Activated naive CD4-positive, alpha-beta T cell treated with anti-CD3 and anti-CD28 coated beads, Interleukin-2, amount 50 U/mL, for 72 hours (primary cell): ENCODE data around the gene ABHD18. TPM values are rescaled to one million over a fixed set of nuclear protein-coding genes. Genes with fewer than 3 reads are reported as not detected.
"Not testable (repeated sequence)": the region's sequence is repeated elsewhere in the genome, so short reads cannot be mapped to it uniquely, and the experiment has no call there.

ENCODE experiments used
- ATAC-seq, 2 donors: fragments of 150-1000 bp; cut with Tn5 transposase; 2 replicates each; pipeline ENCODE4 v1.10.0; 2021; ENCODE audit warnings: mild to moderate bottlenecking in 2 of 2, moderate library complexity in 2 of 2
- DNase-seq, 2 donors: peaks; one replicate each; pipeline ENCODE4 v3.0.0; 2021 to 2022; ENCODE audit warnings: low spot score in 2 of 2
- H3K27ac Mint-ChIP-seq, 2 donors: one replicate each; pipeline ENCODE4 v1.8.0; 2022; ENCODE audit warnings: mild to moderate bottlenecking in 2 of 2, mixed read lengths in 2 of 2
- H3K36me3 Mint-ChIP-seq, 2 donors: one replicate each; pipeline ENCODE4 v1.8.0; 2022; ENCODE audit warnings: mixed read lengths in 2 of 2
- H3K9me3 Mint-ChIP-seq, 2 donors: one replicate each; pipeline ENCODE4 v1.8.0; 2022; ENCODE audit warnings: mixed read lengths in 2 of 2
- total RNA-seq, 2 donors: library from RNA; stranded (reverse); gene quantifications; one replicate each; pipeline ENCODE4 v1.2.3, GENCODE V29; 2022

ABHD18 gene
- total RNA-seq = 10 to 100 TPM; 22.7 to 28.7 TPM

- DNase-seq (peak; percentile 98 to 99), ATAC-seq (peak; percentile 96 to 97)
- Mint-ChIP-seq H3K36me3 (peaks cover 13 to 18% of the 10 kb centered on the region in 2 donors), H3K27ac (peak within 1 kb of the TSS; percentile 97 to 99), H3K9me3 (no peaks in the 10 kb centered on the region)
Measured at GRCh38 chr4:127965062-127965802, at the start of gene ABHD18, which contains the start of gene MFSD8. Gene ABHD18 (plus strand): TSS chr4:127965406. CDS start chr4:127982956, 17,550 bp downstream. Gene MFSD8 (minus strand): TSS chr4:127965173. CDS start chr4:127965133, 40 bp downstream.

GRCh38 chr4:127916512-127916911 is 48.7 kb upstream of the ABHD18 start:
- Mint-ChIP-seq H3K9me3 (no peaks in the 10 kb centered on the region), H3K27ac (no peak overlapping the region), H3K36me3 (no peaks in the 10 kb centered on the region)
- DNase-seq (no peak), ATAC-seq (no peak)

- H3K9me3 Mint-ChIP-seq = no peaks in the 10 kb centered on the region
- DNase-seq (no peak), ATAC-seq (no peak)
- no peaks in the 10 kb centered on the region for H3K36me3 Mint-ChIP-seq
- H3K27ac Mint-ChIP-seq = no peak overlapping the region
Measured at GRCh38 chr4:127917151-127917550, 48.1 kb upstream of the ABHD18 start.

GRCh38 chr4:127920521-127920920 is 44.7 kb upstream of the ABHD18 start:
- ATAC-seq (no peak), DNase-seq (no peak)
- H3K27ac Mint-ChIP-seq = no peak overlapping the region
- peaks cover 0 to 4% of the 10 kb centered on the region in 2 donors for H3K9me3 Mint-ChIP-seq
- peaks cover 0 to 5% of the 10 kb centered on the region in 2 donors for H3K36me3 Mint-ChIP-seq

GRCh38 chr4:127922226-127922625 is 43.0 kb upstream of the ABHD18 start:
- Mint-ChIP-seq H3K36me3 (peaks cover 0 to 8% of the 10 kb centered on the region in 2 donors), H3K27ac (no peak overlapping the region), H3K9me3 (peaks cover 0 to 7% of the 10 kb centered on the region in 2 donors)
- ATAC-seq = no peak
- DNase-seq = no peak

- H3K27ac Mint-ChIP-seq = not testable (repeated sequence)
Measured at GRCh38 chr4:127925720-127926119, 39.5 kb upstream of the ABHD18 start.

GRCh38 chr4:127930175-127930574 is 35.0 kb upstream of the ABHD18 start:
- Mint-ChIP-seq H3K9me3 (peaks cover 0 to 7% of the 10 kb centered on the region in 2 donors), H3K36me3 (peaks cover 0 to 7% of the 10 kb centered on the region in 2 donors), H3K27ac (no peak overlapping the region)
- no peak for ATAC-seq
- no peak for DNase-seq

More at GRCh38 chr4:127925720-127926119, 39.5 kb upstream of the ABHD18 start:
- not testable (repeated sequence) for DNase-seq, ATAC-seq, H3K9me3 Mint-ChIP-seq, H3K36me3 Mint-ChIP-seq

- not testable (repeated sequence) for ATAC-seq, H3K27ac Mint-ChIP-seq, H3K9me3 Mint-ChIP-seq, H3K36me3 Mint-ChIP-seq, DNase-seq
Measured at GRCh38 chr4:127931836-127932235, 33.4 kb upstream of the ABHD18 start.

- Mint-ChIP-seq H3K27ac (peak overlapping the region in 1 of 2 donors; percentile 9), H3K36me3 (peaks cover 0 to 4% of the 10 kb centered on the region in 2 donors), H3K9me3 (no peaks in the 10 kb centered on the region)
- DNase-seq = no peak
- peak in 1 of 2 donors; percentile 18 for ATAC-seq
Measured at GRCh38 chr4:127936974-127937373, 28.2 kb upstream of the ABHD18 start.

- no peak overlapping the region for H3K27ac Mint-ChIP-seq
- ATAC-seq (no peak), DNase-seq (no peak)
- H3K9me3 Mint-ChIP-seq = no peaks in the 10 kb centered on the region
- H3K36me3 Mint-ChIP-seq = peaks cover 0 to 6% of the 10 kb centered on the region in 2 donors
Measured at GRCh38 chr4:127957105-127957504, 8.1 kb upstream of the ABHD18 start.

- no peak overlapping the region for H3K27ac Mint-ChIP-seq
- no peaks in the 10 kb centered on the region for H3K9me3 Mint-ChIP-seq
- H3K36me3 Mint-ChIP-seq = peaks cover 9% of the 10 kb centered on the region in 2 donors
Measured at GRCh38 chr4:127959794-127960193, 5.4 kb upstream of the ABHD18 start.

GRCh38 chr4:127963633-127964398 is 1.4 kb upstream of the ABHD18 start:
- Mint-ChIP-seq H3K27ac (peak overlapping the region in 1 of 2 donors; percentile 68), H3K36me3 (peaks cover 13 to 18% of the 10 kb centered on the region in 2 donors)
- not testable (repeated sequence) for H3K9me3 Mint-ChIP-seq, ATAC-seq
- DNase-seq = peak in 1 of 2 donors; percentile 7

More at GRCh38 chr4:127959794-127960193, 5.4 kb upstream of the ABHD18 start:
- ATAC-seq (no peak), DNase-seq (no peak)

GRCh38 chr4:127964426-127965061 is 662 bp upstream of the ABHD18 start:
- DNase-seq = peak; percentile 24 to 66
- H3K9me3 Mint-ChIP-seq = not testable (repeated sequence)
- H3K36me3 Mint-ChIP-seq = peaks cover 13 to 18% of the 10 kb centered on the region in 2 donors

GRCh38 chr4:127965803-127966175 is 583 bp downstream of the ABHD18 start:
- no peaks in the 10 kb centered on the region for H3K9me3 Mint-ChIP-seq
- H3K27ac Mint-ChIP-seq = peak overlapping the region; percentile 97 to 99
- peak; percentile 74 to 83 for DNase-seq
- peaks cover 13 to 18% of the 10 kb centered on the region in 2 donors for H3K36me3 Mint-ChIP-seq
- ATAC-seq = peak; percentile 51 to 58

More at GRCh38 chr4:127964426-127965061, 662 bp upstream of the ABHD18 start:
- peak in 1 of 2 donors; percentile 10 for ATAC-seq
- peak overlapping the region; percentile 97 to 99 for H3K27ac Mint-ChIP-seq

- ATAC-seq = no peak
- peak overlapping the region; percentile 64 to 65 for H3K27ac Mint-ChIP-seq
- H3K9me3 Mint-ChIP-seq = no peaks in the 10 kb centered on the region
- peaks cover 13 to 18% of the 10 kb centered on the region in 2 donors for H3K36me3 Mint-ChIP-seq
- no peak for DNase-seq
Measured at GRCh38 chr4:127967141-127967775, 2.1 kb downstream of the ABHD18 start.

GRCh38 chr4:127968586-127968985 is 3.4 kb downstream of the ABHD18 start:
- H3K36me3 Mint-ChIP-seq = peaks cover 6 to 14% of the 10 kb centered on the region in 2 donors

More at GRCh38 chr4:127968586-127968985, 3.4 kb downstream of the ABHD18 start:
- Mint-ChIP-seq H3K9me3 (no peaks in the 10 kb centered on the region), H3K27ac (no peak overlapping the region)
- ATAC-seq (no peak), DNase-seq (no peak)
